ENCODE results near the gene PICK1.

The PICK1 gene

GRCh38 chr22:38051900-38052862 is 5.0 kb upstream of the PICK1 start:
- H3K4me3 Mint-ChIP-seq: no peak overlapping the region
- peaks cover 11% of the 10 kb centered on the region for H3K4me1 Mint-ChIP-seq (ENCODE audit: low read depth)
- H3K9me3 Mint-ChIP-seq: no peaks in the 10 kb centered on the region
- peaks cover 4% of the 10 kb centered on the region for H3K27me3 Mint-ChIP-seq
- peak; percentile 85 for DNase-seq
- peak overlapping the region; percentile 57 for H3K27ac Mint-ChIP-seq
- peaks cover 3% of the 10 kb centered on the region for H3K36me3 Mint-ChIP-seq (ENCODE audit: low read depth)

DNA sequence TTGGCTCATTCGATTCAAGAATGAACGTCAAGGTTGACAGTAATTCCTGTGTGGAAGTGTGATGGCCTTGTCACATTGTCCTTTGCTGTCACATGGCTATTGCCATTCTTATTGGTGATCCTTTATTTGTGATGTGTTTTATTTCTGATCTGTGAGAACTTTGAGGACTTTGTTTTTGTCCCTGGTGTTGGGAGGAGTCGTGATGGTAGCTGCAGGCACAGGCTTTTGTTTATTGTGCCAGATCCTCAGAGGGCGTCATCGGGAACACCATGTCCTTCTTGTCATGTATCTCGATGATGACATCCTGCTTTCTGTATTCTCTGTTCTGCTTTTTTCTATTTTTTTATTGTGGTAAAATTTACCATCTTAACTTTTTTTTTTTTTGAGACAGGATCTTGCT is 5.6 kb downstream of the PICK1 start:
- Mint-ChIP-seq H3K27ac (no peak overlapping the region), H3K4me1 (ENCODE audit: low read depth) (peaks cover 6% of the 10 kb centered on the region), H3K4me3 (no peak overlapping the region), H3K36me3 (ENCODE audit: low read depth) (peaks cover 57% of the 10 kb centered on the region), H3K27me3 (no peaks in the 10 kb centered on the region), H3K9me3 (no peaks in the 10 kb centered on the region)
- no peak for DNase-seq

DNA sequence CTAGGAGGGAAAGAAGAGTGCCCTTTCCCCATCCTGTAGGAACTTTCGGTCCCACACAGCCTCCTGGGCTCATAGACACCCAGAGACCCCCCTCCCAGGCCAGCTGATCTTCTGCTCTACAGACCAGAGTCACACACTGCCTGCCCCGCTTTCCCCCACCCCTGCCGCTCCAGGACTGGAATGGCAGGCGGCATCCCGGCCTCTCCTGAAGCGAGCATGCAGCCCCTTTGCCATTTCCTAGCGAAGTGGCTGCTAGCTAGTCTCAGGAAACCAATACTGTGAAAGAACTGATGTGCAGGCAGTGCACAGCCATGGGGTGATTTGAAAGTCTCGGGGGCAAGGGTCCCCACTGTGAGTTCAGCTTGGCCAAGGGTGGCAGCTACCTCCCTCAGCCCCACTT is 8.3 kb downstream of the PICK1 start:
- no peak overlapping the region for H3K4me3 Mint-ChIP-seq
- no peaks in the 10 kb centered on the region for H3K27me3 Mint-ChIP-seq
- no peaks in the 10 kb centered on the region for H3K4me1 Mint-ChIP-seq (ENCODE audit: low read depth)
- no peak for DNase-seq
- no peak overlapping the region for H3K27ac Mint-ChIP-seq
- H3K36me3 Mint-ChIP-seq (ENCODE audit: low read depth): peaks cover 66% of the 10 kb centered on the region
- no peaks in the 10 kb centered on the region for H3K9me3 Mint-ChIP-seq

DNA sequence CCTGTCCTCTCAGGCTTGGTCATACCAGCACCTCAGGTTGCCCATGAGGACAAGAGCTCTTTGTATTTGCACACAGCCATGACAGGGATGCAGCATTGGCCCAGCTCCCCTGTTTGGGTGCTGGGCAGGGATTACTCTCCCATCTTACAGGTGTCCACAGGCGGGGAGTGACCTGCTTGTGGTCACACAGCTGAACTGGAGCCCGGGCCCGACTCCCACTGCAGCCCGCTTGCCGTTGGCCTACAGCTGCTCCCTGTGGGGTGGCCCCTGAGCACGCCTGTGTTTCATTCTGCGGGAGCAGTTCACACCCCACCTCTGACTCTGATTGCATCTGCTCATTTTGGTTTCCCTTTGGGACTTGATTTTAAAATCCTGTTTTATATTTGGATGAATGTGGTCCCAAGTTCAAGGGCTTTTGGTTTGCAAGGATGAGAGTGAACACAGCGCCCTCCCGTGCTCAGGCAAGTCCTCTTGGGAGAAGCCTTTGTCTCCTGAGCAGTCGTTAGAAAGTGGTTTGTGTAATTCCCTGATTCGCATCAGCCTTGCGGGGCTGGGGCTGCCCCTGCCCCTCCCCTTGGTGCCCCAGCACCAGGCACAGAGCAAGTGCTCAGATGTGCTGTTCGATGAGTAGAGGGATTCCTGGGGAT is 9.3 kb downstream of the PICK1 start:
- H3K27me3 Mint-ChIP-seq: no peaks in the 10 kb centered on the region
- H3K36me3 Mint-ChIP-seq (ENCODE audit: low read depth): peaks cover 74% of the 10 kb centered on the region
- H3K4me3 Mint-ChIP-seq: no peak overlapping the region
- no peaks in the 10 kb centered on the region for H3K9me3 Mint-ChIP-seq
- DNase-seq: no peak
- H3K27ac Mint-ChIP-seq: no peak overlapping the region
- no peaks in the 10 kb centered on the region for H3K4me1 Mint-ChIP-seq (ENCODE audit: low read depth)

- peaks cover 75% of the 10 kb centered on the region for H3K36me3 Mint-ChIP-seq (ENCODE audit: low read depth)
- no peaks in the 10 kb centered on the region for H3K27me3 Mint-ChIP-seq
- H3K27ac Mint-ChIP-seq: no peak overlapping the region
- H3K9me3 Mint-ChIP-seq: no peaks in the 10 kb centered on the region
- H3K4me3 Mint-ChIP-seq: no peak overlapping the region
- DNase-seq: no peak
- no peaks in the 10 kb centered on the region for H3K4me1 Mint-ChIP-seq (ENCODE audit: low read depth)
Observed at GRCh38 chr22:38067028-38067415, 9.8 kb downstream of the PICK1 start.

DNA sequence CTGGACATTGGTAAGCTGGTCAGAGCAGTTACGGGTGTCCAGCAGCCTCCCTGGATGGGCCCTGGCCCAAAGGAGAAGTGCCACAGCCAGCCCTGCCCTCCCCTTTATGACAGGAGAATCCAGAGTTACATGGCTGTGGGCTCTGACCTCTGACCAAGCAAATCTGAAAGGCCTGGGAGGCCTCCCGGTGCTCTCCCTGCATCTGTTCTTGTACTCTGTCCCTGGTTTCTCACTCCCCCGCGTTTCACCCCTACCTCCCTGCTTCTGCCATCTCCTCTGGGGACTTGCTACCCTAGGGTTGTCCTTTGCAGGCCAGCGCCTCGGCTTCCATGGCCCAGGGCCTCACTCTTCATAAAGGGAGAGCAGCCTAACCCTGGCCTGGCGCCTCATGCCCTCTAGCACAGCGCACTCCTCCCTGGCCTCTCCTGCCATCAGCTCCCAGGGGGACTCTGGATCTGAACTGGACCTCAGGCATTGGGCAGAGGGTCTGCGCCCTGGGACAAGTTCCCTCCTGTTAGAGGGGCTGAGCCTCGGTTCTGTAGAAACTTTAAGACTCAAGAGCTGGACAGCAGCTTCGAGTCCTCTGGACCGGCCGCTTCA is 10.7 kb downstream of the PICK1 start:
- Mint-ChIP-seq H3K9me3 (no peaks in the 10 kb centered on the region), H3K27ac (no peak overlapping the region), H3K4me3 (no peak overlapping the region), H3K36me3 (ENCODE audit: low read depth) (peaks cover 80% of the 10 kb centered on the region), H3K4me1 (ENCODE audit: low read depth) (no peaks in the 10 kb centered on the region), H3K27me3 (no peaks in the 10 kb centered on the region)
- no peak for DNase-seq

DNA sequence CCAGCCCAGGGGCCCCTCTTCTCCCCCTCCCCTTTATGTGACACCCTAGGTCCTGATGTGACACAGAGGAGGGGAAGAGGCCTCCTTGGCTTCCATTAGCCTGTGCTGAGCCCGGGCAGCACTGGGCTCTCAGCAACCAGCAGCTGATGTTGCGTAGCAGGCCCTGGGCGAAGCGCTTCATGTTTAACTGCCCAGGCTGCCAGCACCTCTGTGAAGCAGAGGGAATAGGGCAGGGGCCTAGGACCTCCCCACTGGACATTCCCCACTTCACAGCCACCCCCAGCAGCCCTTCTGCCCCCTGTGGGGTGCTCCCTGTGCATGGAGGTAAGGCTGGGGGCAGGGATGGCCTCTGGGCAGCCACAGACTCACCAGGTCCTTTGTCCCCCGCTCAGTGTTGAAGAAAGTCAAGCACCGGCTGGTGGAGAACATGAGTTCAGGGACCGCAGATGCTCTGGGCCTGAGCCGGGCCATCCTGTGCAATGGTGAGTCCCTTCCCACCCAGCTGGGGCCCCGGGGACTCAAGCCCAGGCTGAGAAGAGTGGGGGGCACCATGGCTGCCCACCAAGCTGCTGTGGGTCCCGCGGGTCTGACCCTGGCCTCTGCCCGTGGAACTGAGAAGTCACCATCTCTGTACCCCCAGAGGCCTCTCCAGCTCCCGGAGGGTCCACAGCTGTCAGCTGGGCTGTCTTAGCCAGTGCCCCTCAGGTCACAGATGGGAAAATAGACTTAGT is 11.6 kb downstream of the PICK1 start:
- no peak for DNase-seq
- H3K27me3 Mint-ChIP-seq: no peaks in the 10 kb centered on the region
- H3K4me3 Mint-ChIP-seq: no peak overlapping the region
- H3K36me3 Mint-ChIP-seq (ENCODE audit: low read depth): peaks cover 82% of the 10 kb centered on the region
- no peak overlapping the region for H3K27ac Mint-ChIP-seq
- H3K9me3 Mint-ChIP-seq: no peaks in the 10 kb centered on the region
- no peaks in the 10 kb centered on the region for H3K4me1 Mint-ChIP-seq (ENCODE audit: low read depth)

- peaks cover 84% of the 10 kb centered on the region for H3K36me3 Mint-ChIP-seq (ENCODE audit: low read depth)
- no peak overlapping the region for H3K27ac Mint-ChIP-seq
Observed at GRCh38 chr22:38069372-38070249, 12.4 kb downstream of the PICK1 start.

DNA sequence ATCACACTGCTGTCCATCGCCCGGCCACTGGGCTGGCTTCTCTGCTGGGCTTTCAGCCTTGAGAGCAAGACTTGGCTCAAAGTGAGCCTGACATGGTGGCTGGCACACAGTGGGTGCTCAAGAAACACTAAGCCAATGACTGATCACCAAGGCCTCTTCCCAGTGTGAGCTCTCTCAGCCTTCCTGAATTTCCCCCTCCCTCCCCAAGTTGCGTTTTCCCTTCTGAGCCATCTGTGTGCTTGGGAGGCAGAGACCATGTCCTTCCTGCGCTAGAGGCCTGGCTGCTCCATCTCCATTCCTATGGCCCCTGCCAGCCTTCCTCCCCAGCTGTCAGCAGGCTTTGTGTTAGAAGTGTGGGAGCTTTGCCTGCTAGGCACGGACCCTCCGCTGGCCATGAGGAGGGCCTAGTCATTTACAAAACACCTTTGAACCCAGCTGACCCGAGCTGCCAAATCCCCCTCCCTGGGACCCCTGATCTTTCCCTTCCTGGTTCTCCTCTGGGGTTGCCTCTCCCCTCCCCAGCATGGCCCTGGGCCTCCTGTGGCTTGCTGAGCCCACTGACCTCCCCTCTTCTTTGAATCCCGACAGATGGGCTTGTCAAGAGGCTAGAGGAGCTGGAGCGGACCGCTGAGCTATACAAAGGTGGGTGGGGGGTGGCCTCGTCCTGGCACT is 13.2 kb downstream of the PICK1 start:
- H3K4me1 Mint-ChIP-seq (ENCODE audit: low read depth): no peaks in the 10 kb centered on the region
- no peaks in the 10 kb centered on the region for H3K9me3 Mint-ChIP-seq
- H3K36me3 Mint-ChIP-seq (ENCODE audit: low read depth): peaks cover 78% of the 10 kb centered on the region
- no peak for DNase-seq
- no peak overlapping the region for H3K27ac Mint-ChIP-seq
- no peak overlapping the region for H3K4me3 Mint-ChIP-seq
- H3K27me3 Mint-ChIP-seq: no peaks in the 10 kb centered on the region

More at GRCh38 chr22:38069372-38070249, 12.4 kb downstream of the PICK1 start:
- no peak for DNase-seq
- H3K4me3 Mint-ChIP-seq: no peak overlapping the region
- H3K9me3 Mint-ChIP-seq: no peaks in the 10 kb centered on the region
- H3K27me3 Mint-ChIP-seq: no peaks in the 10 kb centered on the region
- no peaks in the 10 kb centered on the region for H3K4me1 Mint-ChIP-seq (ENCODE audit: low read depth)

- no peak for DNase-seq
- Mint-ChIP-seq H3K4me3 (no peak overlapping the region), H3K4me1 (ENCODE audit: low read depth) (no peaks in the 10 kb centered on the region), H3K27ac (no peak overlapping the region), H3K36me3 (ENCODE audit: low read depth) (peaks cover 69% of the 10 kb centered on the region), H3K27me3 (no peaks in the 10 kb centered on the region), H3K9me3 (no peaks in the 10 kb centered on the region)
Observed at GRCh38 chr22:38071421-38072321, 14.5 kb downstream of the PICK1 start.

DNA sequence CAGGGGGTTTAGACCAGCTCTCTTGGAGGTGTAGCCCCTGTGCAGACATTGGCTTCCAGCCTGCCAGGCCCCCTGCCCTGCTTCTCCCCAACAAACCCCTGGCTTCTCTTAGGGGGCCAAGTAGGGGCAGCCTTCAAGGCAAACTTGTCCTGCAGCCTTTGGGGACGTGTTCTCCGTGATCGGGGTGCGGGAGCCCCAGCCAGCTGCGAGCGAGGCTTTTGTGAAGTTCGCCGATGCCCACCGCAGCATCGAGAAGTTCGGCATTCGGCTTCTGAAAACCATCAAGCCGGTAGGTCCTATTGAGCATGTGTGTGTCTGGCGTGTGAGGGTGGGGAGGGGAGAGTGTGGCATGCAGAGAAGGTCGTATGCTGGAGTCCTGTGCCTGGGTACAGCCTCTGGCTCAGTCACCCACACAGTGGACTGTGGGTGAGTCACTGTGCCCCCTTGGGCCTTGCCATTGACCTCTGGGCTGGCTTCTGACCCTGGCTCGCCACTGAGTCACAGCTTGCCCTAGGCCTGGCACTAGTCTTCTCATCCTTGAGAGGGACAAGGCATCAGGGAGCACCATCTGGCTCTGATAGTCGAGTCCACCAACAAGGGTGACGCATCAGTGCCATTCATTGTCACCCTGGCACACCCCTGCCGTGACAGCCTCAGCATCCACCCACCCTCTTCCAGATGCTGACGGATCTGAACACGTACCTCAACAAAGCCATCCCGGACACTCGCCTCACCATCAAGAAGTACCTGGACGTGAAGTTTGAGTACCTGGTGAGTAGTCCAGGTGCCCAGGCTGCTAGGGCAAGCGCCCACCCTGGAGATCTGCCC is 15.3 kb downstream of the PICK1 start:
- Mint-ChIP-seq H3K4me3 (no peak overlapping the region), H3K27ac (no peak overlapping the region), H3K4me1 (ENCODE audit: low read depth) (no peaks in the 10 kb centered on the region), H3K27me3 (no peaks in the 10 kb centered on the region), H3K9me3 (no peaks in the 10 kb centered on the region), H3K36me3 (ENCODE audit: low read depth) (peaks cover 63% of the 10 kb centered on the region)
- DNase-seq: no peak
